HL-60 (cell line): Measurements from ENCODE around the gene POR.
A peak's percentile ranks its signal among the peaks of the same experiment; 100 is the strongest.

ENCODE experiments used
- DNase-seq, 2 experiments: peaks; one replicate each; pipeline ENCODE4 v3.0.0-alpha.2; 2010 to 2020; ENCODE audit warnings: low read depth in 1 of 2, low spot score in 1 of 2
- H3K27ac ChIP-seq: fragments of 250-450 bp; sonication (Bioruptor Pico); replicated peaks from 2 replicates; pipeline ENCODE4 v1.5.1; 2020; ENCODE audit warnings: mild to moderate bottlenecking, moderate library complexity
- H3K27me3 ChIP-seq: fragments of 250-450 bp; sonication (Bioruptor Pico); 2 replicates; pipeline ENCODE4 v1.5.1; 2021; ENCODE audit warnings: mild to moderate bottlenecking, moderate library complexity; ENCODE audit not compliant: insufficient read depth, poor library complexity, severe bottlenecking
- H3K4me3 ChIP-seq: replicated peaks from 2 replicates; pipeline ENCODE4 v1.5.1; 2011; ENCODE audit warnings: mild to moderate bottlenecking, control low read depth, low read length; ENCODE audit not compliant: insufficient read depth
- CTCF ChIP-seq: IDR thresholded peaks from one replicate; pipeline ENCODE4 v1.5.1; 2011; ENCODE audit warnings: low read length, control low read depth, inconsistent platforms; ENCODE audit not compliant: insufficient read depth
- GABPA ChIP-seq: IDR thresholded peaks from 2 replicates; pipeline ENCODE4 v1.6.1; 2012; ENCODE audit warnings: low read depth
- POLR2AphosphoS5 ChIP-seq: IDR thresholded peaks from 2 replicates; pipeline ENCODE4 v1.6.1; 2012; ENCODE audit warnings: low read depth
- REST ChIP-seq: IDR thresholded peaks from 2 replicates; pipeline ENCODE4 v1.6.1; 2012; ENCODE audit warnings: low read depth; ENCODE audit not compliant: insufficient replicate concordance
- SPI1 ChIP-seq: IDR thresholded peaks from 2 replicates; pipeline ENCODE4 v1.6.1; 2012; ENCODE audit warnings: low read depth, mild to moderate bottlenecking, borderline replicate concordance

POR gene

GRCh38 chr7:75957021-75957736 lies 42.2 kb downstream of the POR start:
- Histone ChIP-seq H3K27ac (no peak overlapping the region), H3K27me3 (no peaks in the 10 kb centered on the region), H3K4me3 (no peak overlapping the region)
- peak in 1 of 2 experiments; percentile 26 for DNase-seq
- TF ChIP-seq POLR2AphosphoS5 (no peak), CTCF (no peak), GABPA (no peak), SPI1 (no peak), REST (no peak)

GRCh38 chr7:75958802-75959543 lies 44.0 kb downstream of the POR start:
- Histone ChIP-seq H3K4me3 (no peak overlapping the region), H3K27me3 (no peaks in the 10 kb centered on the region), H3K27ac (no peak overlapping the region)
- no peak for DNase-seq
- TF ChIP-seq SPI1, result no peak
- no peak for TF ChIP-seq REST
- no peak for TF ChIP-seq GABPA
- TF ChIP-seq CTCF, result no peak
- TF ChIP-seq POLR2AphosphoS5, result no peak

GRCh38 chr7:75960372-75960771 lies 45.4 kb downstream of the POR start:
- no peak overlapping the region for H3K4me3 ChIP-seq
- TF ChIP-seq REST (no peak), CTCF (no peak), POLR2AphosphoS5 (no peak), GABPA (no peak), SPI1 (no peak)
- no peak overlapping the region for H3K27ac ChIP-seq
- H3K27me3 ChIP-seq, result no peaks in the 10 kb centered on the region
- no peak for DNase-seq
